H9 (cell line): ENCODE results near the gene SNX25. TPM values are rescaled to one million over a fixed set of nuclear protein-coding genes. Genes with fewer than 3 reads are reported as not detected.
A peak's percentile ranks its signal among the peaks of the same experiment; 100 is the strongest.

Experiments used
- DNase-seq: peaks from one replicate; pipeline ENCODE4 v3.0.0-alpha.2; 2017
- H2AFZ ChIP-seq: one replicate; pipeline ENCODE4 v1.6.1; 2013; ENCODE audit warnings: mild to moderate bottlenecking, low read length, control low read depth, moderate library complexity
- H2AK5ac ChIP-seq: 2 replicates; pipeline ENCODE4 v1.6.1; 2013; ENCODE audit warnings: low read length, control low read depth, mixed read lengths; ENCODE audit not compliant: insufficient read length
- H2BK120ac ChIP-seq: one replicate; pipeline ENCODE4 v1.6.1; 2013; ENCODE audit warnings: low read depth, mild to moderate bottlenecking, low read length, control low read depth, inconsistent platforms; ENCODE audit not compliant: poor library complexity, severe bottlenecking
- H2BK12ac ChIP-seq: 2 replicates; pipeline ENCODE4 v1.6.1; 2013; ENCODE audit warnings: low read length, control low read depth, mixed read lengths, low read depth; ENCODE audit not compliant: insufficient read length
- H2BK15ac ChIP-seq: 2 replicates; pipeline ENCODE4 v1.6.1; 2013; ENCODE audit warnings: low read depth, low read length, control low read depth
- H2BK20ac ChIP-seq: one replicate; pipeline ENCODE4 v1.6.1; 2013; ENCODE audit warnings: low read depth, mild to moderate bottlenecking, low read length, control low read depth, inconsistent platforms; ENCODE audit not compliant: poor library complexity, severe bottlenecking
- H2BK5ac ChIP-seq: 2 replicates; pipeline ENCODE4 v1.6.1; 2013; ENCODE audit warnings: low read length, control low read depth, mixed read lengths; ENCODE audit not compliant: insufficient read length
- H3K14ac ChIP-seq: 2 replicates; pipeline ENCODE4 v1.6.1; 2013; ENCODE audit warnings: low read length, control low read depth; ENCODE audit not compliant: insufficient read depth
- H3K18ac ChIP-seq: 2 replicates; pipeline ENCODE4 v1.6.1; 2013; ENCODE audit warnings: low read depth, mild to moderate bottlenecking, mixed read lengths, low read length, control low read depth; ENCODE audit not compliant: insufficient read length
- H3K23ac ChIP-seq: 2 replicates; pipeline ENCODE4 v1.6.1; 2013; ENCODE audit warnings: low read length, control low read depth, mixed read lengths, low read depth; ENCODE audit not compliant: insufficient read length
- H3K23me2 ChIP-seq: 2 replicates; pipeline ENCODE4 v1.6.1; 2013; ENCODE audit warnings: low read depth, mild to moderate bottlenecking, mixed read lengths, low read length, control low read depth; ENCODE audit not compliant: insufficient read length, poor library complexity, severe bottlenecking
- H3K27ac ChIP-seq: 2 replicates; pipeline ENCODE4 v1.5.1; 2013; ENCODE audit warnings: low read length, control low read depth, mixed read lengths, low read depth; ENCODE audit not compliant: insufficient read length
- H3K27me3 ChIP-seq: 2 replicates; pipeline ENCODE4 v1.6.1; 2013; ENCODE audit warnings: low read length, control low read depth, inconsistent platforms; ENCODE audit not compliant: insufficient read depth
- H3K4ac ChIP-seq: 2 replicates; pipeline ENCODE4 v1.6.1; 2013; ENCODE audit warnings: low read depth, mild to moderate bottlenecking, control low read depth, inconsistent platforms, low read length, moderate library complexity
- H3K4me1 ChIP-seq: 2 replicates; pipeline ENCODE4 v1.6.1; 2013; ENCODE audit warnings: low read length, control low read depth, inconsistent platforms; ENCODE audit not compliant: insufficient read depth
- H3K4me2 ChIP-seq: 2 replicates; pipeline ENCODE4 v1.6.1; 2013; ENCODE audit warnings: low read length, control low read depth, mixed read lengths; ENCODE audit not compliant: insufficient read length, insufficient read depth
- H3K56ac ChIP-seq: 2 replicates; pipeline ENCODE4 v1.6.1; 2013; ENCODE audit warnings: low read depth, mild to moderate bottlenecking, mixed read lengths, low read length, control low read depth; ENCODE audit not compliant: insufficient read length
- H3K79me1 ChIP-seq: 2 replicates; pipeline ENCODE4 v1.6.1; 2013; ENCODE audit warnings: low read depth, mild to moderate bottlenecking, moderate library complexity, low read length, control low read depth, inconsistent platforms; ENCODE audit not compliant: insufficient read depth, poor library complexity, severe bottlenecking
- H3K79me2 ChIP-seq: 2 replicates; pipeline ENCODE4 v1.6.1; 2013; ENCODE audit warnings: low read length, control low read depth, inconsistent platforms; ENCODE audit not compliant: insufficient read depth
- H3K9ac ChIP-seq: 2 replicates; pipeline ENCODE4 v1.6.1; 2013; ENCODE audit warnings: low read length, control low read depth, mixed read lengths; ENCODE audit not compliant: insufficient read length; ENCODE audit errors: extremely low read depth
- H3K9me3 ChIP-seq: one replicate; pipeline ENCODE4 v1.6.1; 2013; ENCODE audit warnings: low read depth, low read length, inconsistent platforms; ENCODE audit not compliant: control insufficient read depth
- H3T11ph ChIP-seq: one replicate; pipeline ENCODE4 v1.6.1; 2013; ENCODE audit warnings: mild to moderate bottlenecking, low read length, control low read depth, inconsistent platforms
- H4K20me1 ChIP-seq: one replicate; pipeline ENCODE4 v1.6.1; 2013; ENCODE audit not compliant: control insufficient read depth, insufficient read length, insufficient read depth
- H4K5ac ChIP-seq: 2 replicates; pipeline ENCODE4 v1.6.1; 2013; ENCODE audit warnings: low read depth, mild to moderate bottlenecking, mixed read lengths, low read length, control low read depth; ENCODE audit not compliant: insufficient read length
- H4K8ac ChIP-seq: replicated peaks from 2 replicates; pipeline ENCODE4 v1.6.1; 2013; ENCODE audit warnings: low read length, control low read depth, mixed read lengths, low read depth; ENCODE audit not compliant: insufficient read length
- H4K91ac ChIP-seq: 2 replicates; pipeline ENCODE4 v1.6.1; 2013; ENCODE audit warnings: low read depth, mild to moderate bottlenecking, moderate library complexity, mixed read lengths, low read length, control low read depth; ENCODE audit not compliant: insufficient read length
- H3K27ac Mint-ChIP-seq, 3 experiments: 2 replicates in 2 of 3; 3 replicates in 1 of 3; pipeline ENCODE4 v1.8.0; 2020 to 2021; ENCODE audit warnings: mixed read lengths in 3 of 3, mild to moderate bottlenecking in 1 of 3, moderate library complexity in 1 of 3
- H3K27me3 Mint-ChIP-seq: 2 replicates; pipeline ENCODE4 v1.8.0; 2021; ENCODE audit warnings: low read depth, mild to moderate bottlenecking, moderate library complexity, mixed read lengths
- H3K36me3 Mint-ChIP-seq, 3 experiments: 2 replicates in 2 of 3; 3 replicates in 1 of 3; pipeline ENCODE4 v1.8.0; 2020 to 2021; ENCODE audit warnings: low read depth in 3 of 3, mixed read lengths in 3 of 3; ENCODE audit not compliant: insufficient read depth in 1 of 3
- H3K4me1 Mint-ChIP-seq, 2 experiments: 2 replicates each; pipeline ENCODE4 v1.8.0; 2020; ENCODE audit warnings: mixed read lengths in 2 of 2
- H3K4me3 Mint-ChIP-seq, 2 experiments: 2 replicates in 1 of 2; 3 replicates in 1 of 2; pipeline ENCODE4 v1.8.0; 2020 to 2021; ENCODE audit warnings: mild to moderate bottlenecking in 2 of 2, mixed read lengths in 2 of 2, moderate library complexity in 1 of 2
- H3K9me3 Mint-ChIP-seq, 2 experiments: 2 replicates in 1 of 2; 3 replicates in 1 of 2; pipeline ENCODE4 v1.8.0; 2020; ENCODE audit warnings: mild to moderate bottlenecking in 2 of 2, mixed read lengths in 2 of 2, moderate library complexity in 1 of 2
- WGBS: extraction: QIAGEN DNeasy Blood & Tissue Kit; methylation state at CpG from one replicate; pipeline ENCODE4 v1.1.7; 2013; ENCODE audit warnings: missing lambda C conversion rate, low lambda C conversion rate, mixed read lengths; ENCODE audit not compliant: insufficient read length; ENCODE audit errors: extremely low coverage; 5-methylcytosine and 5-hydroxymethylcytosine counted together
- total RNA-seq: library from RNA; stranded (reverse); gene quantifications from 2 replicates; pipeline ENCODE4 v1.2.1, GENCODE V29; 2021
- TF ChIP-seq, protein P1 (sequence below): fragments of 200-600 bp; sonication (generic); conservative IDR thresholded peaks from 3 replicates; pipeline ENCODE4 v1.8.0; 2021; ENCODE audit warnings: antibody characterized with exemption, mild to moderate bottlenecking

The SNX25 gene
- total RNA-seq, 1 experiment from 2014 or later, result 28.2 TPM

DNA sequence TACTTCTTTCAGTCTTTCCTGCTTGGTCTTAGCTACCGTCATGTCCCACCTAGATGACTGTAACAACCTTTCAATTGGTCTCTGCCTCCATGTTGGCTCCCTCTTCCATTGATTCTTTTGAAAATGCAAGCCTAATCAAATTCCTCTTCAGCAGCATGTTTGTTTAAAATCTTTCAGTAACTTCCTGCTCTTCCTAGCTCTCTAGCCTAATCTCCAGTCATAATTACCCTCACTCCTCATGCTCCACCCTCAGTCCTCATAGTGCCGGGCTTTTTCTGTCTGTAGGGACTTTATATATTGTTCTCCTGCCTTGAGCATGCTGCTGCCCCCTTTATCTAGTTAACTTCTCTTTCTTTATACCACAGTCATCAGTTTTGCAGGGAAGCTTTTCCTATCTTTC lies 12.1 kb downstream of the SNX25 start:
- peaks cover 17% of the 10 kb centered on the region in 2 experiments for H3K4me1 Mint-ChIP-seq
- H3K4me1 ChIP-seq, result peaks cover 3% of the 10 kb centered on the region; the same call in 1 of the 2 replicates
- no peaks in the 10 kb centered on the region for H3K23me2 ChIP-seq
- H3K27ac ChIP-seq, result no peak overlapping the region
- H4K91ac ChIP-seq, result no peak overlapping the region
- peak overlapping the region in 2 of 3 experiments; percentile 29 to 30; a peak in 4 of 7 replicates for H3K27ac Mint-ChIP-seq
- peaks cover 0 to 4% (median 3%) of the 10 kb centered on the region in 3 experiments; a peak in 2 of 7 replicates for H3K36me3 Mint-ChIP-seq
- no peak overlapping the region for H3K4ac ChIP-seq
- no peak overlapping the region for H2BK5ac ChIP-seq
- peaks cover 8% of the 10 kb centered on the region for H3K79me1 ChIP-seq
- H4K8ac ChIP-seq, result no peak overlapping the region
- no peak overlapping the region for H2AFZ ChIP-seq
- H3K9ac ChIP-seq, result no peak overlapping the region
- H3K9me3 Mint-ChIP-seq, result no peaks in the 10 kb centered on the region; a peak in 1 of 5 replicates
- no peak overlapping the region for H4K5ac ChIP-seq
- H2BK120ac ChIP-seq, result no peak overlapping the region
- TF ChIP-seq, protein P1, sequence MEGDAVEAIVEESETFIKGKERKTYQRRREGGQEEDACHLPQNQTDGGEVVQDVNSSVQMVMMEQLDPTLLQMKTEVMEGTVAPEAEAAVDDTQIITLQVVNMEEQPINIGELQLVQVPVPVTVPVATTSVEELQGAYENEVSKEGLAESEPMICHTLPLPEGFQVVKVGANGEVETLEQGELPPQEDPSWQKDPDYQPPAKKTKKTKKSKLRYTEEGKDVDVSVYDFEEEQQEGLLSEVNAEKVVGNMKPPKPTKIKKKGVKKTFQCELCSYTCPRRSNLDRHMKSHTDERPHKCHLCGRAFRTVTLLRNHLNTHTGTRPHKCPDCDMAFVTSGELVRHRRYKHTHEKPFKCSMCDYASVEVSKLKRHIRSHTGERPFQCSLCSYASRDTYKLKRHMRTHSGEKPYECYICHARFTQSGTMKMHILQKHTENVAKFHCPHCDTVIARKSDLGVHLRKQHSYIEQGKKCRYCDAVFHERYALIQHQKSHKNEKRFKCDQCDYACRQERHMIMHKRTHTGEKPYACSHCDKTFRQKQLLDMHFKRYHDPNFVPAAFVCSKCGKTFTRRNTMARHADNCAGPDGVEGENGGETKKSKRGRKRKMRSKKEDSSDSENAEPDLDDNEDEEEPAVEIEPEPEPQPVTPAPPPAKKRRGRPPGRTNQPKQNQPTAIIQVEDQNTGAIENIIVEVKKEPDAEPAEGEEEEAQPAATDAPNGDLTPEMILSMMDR, result no peak
- no peak overlapping the region for H2BK20ac ChIP-seq
- H3K23ac ChIP-seq, result no peak overlapping the region
- H2BK12ac ChIP-seq, result no peak overlapping the region
- no peaks in the 10 kb centered on the region for H4K20me1 ChIP-seq
- WGBS, result no CpG with 5 or more reads among the region's 2 CpGs
- H2BK15ac ChIP-seq, result no peak overlapping the region
- H3K56ac ChIP-seq, result no peak overlapping the region
- no peaks in the 10 kb centered on the region for H3K27me3 Mint-ChIP-seq
- no peak overlapping the region for H3K4me2 ChIP-seq
- no peak overlapping the region for H3K14ac ChIP-seq
- H3K27me3 ChIP-seq, result no peaks in the 10 kb centered on the region
- no peak overlapping the region for H3K4me3 Mint-ChIP-seq
- H3K79me2 ChIP-seq, result no peaks in the 10 kb centered on the region; the same call in 1 of the 2 replicates
- no peak for DNase-seq
- no peak overlapping the region for H3T11ph ChIP-seq
- no peak overlapping the region for H3K18ac ChIP-seq
- H2AK5ac ChIP-seq, result no peak overlapping the region
- H3K9me3 ChIP-seq, result no peaks in the 10 kb centered on the region
